Uterus (tissue), 2 donors: Measurements from ENCODE around the gene P2RX5.

ENCODE experiments used
- CTCF ChIP-seq, 4 experiments: fragments of 200-600 bp in 2 of 4; fragments of 450-650 bp in 2 of 4; sonication (generic) in 2 of 4; IDR thresholded peaks; one replicate each; pipeline ENCODE4 v1.5.1; 2016 to 2019; ENCODE audit warnings: antibody characterized with exemption in 4 of 4, mild to moderate bottlenecking in 2 of 4, moderate library complexity in 1 of 4
- POLR2A ChIP-seq, 2 donors: fragments of 450-650 bp; IDR thresholded peaks; one replicate each; pipeline ENCODE4 v1.6.1; 2016; ENCODE audit warnings: antibody characterized with exemption in 2 of 2, mild to moderate bottlenecking in 1 of 2, moderate library complexity in 1 of 2

GRCh38 chr17:3682033-3682432 is 13.9 kb downstream of the P2RX5 start:
- TF ChIP-seq CTCF (IDR thresholded peaks at IDR 0.05), result no peak
- no peak for TF ChIP-seq POLR2A (IDR thresholded peaks at IDR 0.05)
